Stimulated activated CD4-positive, alpha-beta T cell treated with anti-CD3 and anti-CD28 coated beads, TNF-alpha, amount 100 ng/mL, for 48 hours (primary cell): ENCODE measurements around the gene FOXF1.

Source experiments
- DNase-seq, 3 donors: peaks; one replicate each; pipeline ENCODE4 v3.0.0-alpha.2; 2020; ENCODE audit warnings: low read depth in 3 of 3

FOXF1 gene

DNA sequence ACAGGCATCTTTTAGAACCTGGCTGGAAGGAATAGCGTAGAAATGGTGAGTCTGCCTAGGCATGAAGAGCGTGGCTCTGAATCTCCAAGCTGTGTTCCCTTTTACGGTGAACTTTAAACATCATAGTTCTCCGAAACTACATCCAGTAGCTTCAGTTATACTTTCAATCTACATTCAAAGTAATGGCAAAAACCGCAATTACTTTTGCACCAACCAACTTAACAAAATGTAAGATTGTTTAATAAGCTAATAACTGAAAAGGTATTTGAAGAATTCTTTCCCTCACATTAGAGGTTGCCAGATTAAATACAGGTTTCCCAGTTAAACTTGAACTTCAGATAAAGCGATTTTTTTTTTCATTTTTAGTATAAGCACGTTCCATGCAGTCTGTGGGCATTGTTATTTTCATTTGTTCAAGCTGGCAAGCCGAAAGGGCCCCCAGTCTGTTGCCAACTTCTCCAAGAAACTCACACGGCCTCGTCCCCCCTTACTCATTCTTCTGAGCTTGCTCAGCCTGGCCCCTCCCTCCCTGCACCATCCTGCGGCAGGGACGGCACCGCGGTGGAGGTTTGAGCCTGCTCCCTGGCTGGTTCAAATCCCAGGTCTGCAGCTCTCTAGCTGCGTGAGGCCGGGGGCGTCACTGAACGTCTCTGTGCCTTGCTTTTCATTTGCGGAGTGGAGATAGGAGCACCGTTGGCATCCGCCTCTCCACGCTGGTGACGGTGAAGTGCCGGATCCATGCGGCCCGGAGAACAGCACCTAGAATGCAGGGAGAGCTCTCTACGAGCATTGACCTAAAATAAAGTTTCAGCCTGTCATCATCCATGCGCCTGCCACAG, 48.2 kb downstream of the FOXF1 start:
- no peak for DNase-seq

DNA sequence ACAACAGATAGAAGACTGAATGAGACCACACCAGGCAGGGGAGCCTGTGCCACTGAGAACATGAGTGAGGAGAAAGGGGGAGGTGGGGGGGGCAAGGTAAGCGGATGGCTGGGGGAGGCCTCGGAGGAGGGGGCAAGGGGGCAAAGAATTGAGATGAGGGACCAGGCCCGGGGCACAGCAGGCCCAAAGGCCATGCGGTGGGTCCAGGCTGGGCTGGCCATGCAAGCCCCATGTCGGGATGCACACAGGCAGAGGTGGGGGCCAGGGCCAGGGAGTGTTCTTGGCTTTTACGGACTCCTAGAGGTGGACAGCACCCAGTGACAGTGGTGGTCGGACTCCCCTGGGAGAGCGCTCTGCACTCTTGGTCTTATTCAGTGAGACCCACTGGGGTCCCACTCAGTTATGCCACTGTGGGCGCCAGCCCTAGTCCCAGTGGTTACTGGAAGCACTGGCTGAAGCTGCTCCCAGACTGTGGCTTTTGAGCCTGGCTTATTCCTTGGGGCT, 49.5 kb downstream of the FOXF1 start:
- no peak for DNase-seq

- DNase-seq: no peak
These were observed 52.0 kb downstream of the FOXF1 start for GRCh38 chr16:86562356-86562755.

- peak; percentile 77 to 87 (median 78) for DNase-seq
These were observed 53.4 kb downstream of the FOXF1 start for GRCh38 chr16:86563469-86564345.
